GM23338 (cell line): ENCODE data around the gene MPRIP. TPM values are rescaled to one million over a fixed set of nuclear protein-coding genes. Genes with fewer than 3 reads are reported as not detected.

ENCODE experiments used
- ATAC-seq: fragments of 200-7000 bp; cut with Tn5 transposase; 3 replicates; pipeline ENCODE4 v1.9.1; 2020
- DNase-seq: peaks from one replicate; pipeline ENCODE4 v3.0.0-alpha.2; 2015; ENCODE audit warnings: low spot score
- H2AFZ ChIP-seq: fragments of 200-600 bp; sonication (generic); 2 replicates; pipeline ENCODE4 v1.8.0; 2016; ENCODE audit warnings: antibody characterized with exemption, mild to moderate bottlenecking, moderate library complexity
- H3F3A ChIP-seq: fragments of 200-600 bp; sonication (generic); replicated peaks from 2 replicates; pipeline ENCODE4 v1.8.0; 2017; ENCODE audit warnings: antibody characterized with exemption, mixed run types, low read depth
- H3K27ac ChIP-seq: fragments of 200-600 bp; sonication (generic); 2 replicates; pipeline ENCODE4 v1.6.1; 2016; ENCODE audit warnings: low read depth
- H3K27me3 ChIP-seq: fragments of 200-600 bp; sonication (generic); 2 replicates; pipeline ENCODE4 v1.8.0; 2016; ENCODE audit warnings: mild to moderate bottlenecking, mixed run types, moderate library complexity; ENCODE audit not compliant: insufficient read depth
- H3K36me3 ChIP-seq: fragments of 200-600 bp; sonication (generic); 2 replicates; pipeline ENCODE4 v1.8.0; 2016; ENCODE audit warnings: mild to moderate bottlenecking; ENCODE audit not compliant: insufficient read depth
- H3K4me1 ChIP-seq: fragments of 200-600 bp; sonication (generic); 2 replicates; pipeline ENCODE4 v1.8.0; 2016; ENCODE audit warnings: mild to moderate bottlenecking, moderate library complexity; ENCODE audit not compliant: insufficient read depth
- H3K4me2 ChIP-seq: fragments of 200-600 bp; sonication (generic); 2 replicates; pipeline ENCODE4 v1.7.1; 2017; ENCODE audit warnings: mixed run types
- H3K4me3 ChIP-seq: fragments of 200-600 bp; sonication (generic); 2 replicates; pipeline ENCODE4 v1.6.1; 2016; ENCODE audit warnings: mixed run types
- H3K79me2 ChIP-seq: fragments of 200-600 bp; sonication (generic); replicated peaks from 2 replicates; pipeline ENCODE4 v1.8.0; 2017; ENCODE audit warnings: mild to moderate bottlenecking; ENCODE audit not compliant: insufficient read depth
- H3K9me2 ChIP-seq: fragments of 200-600 bp; sonication (generic); 2 replicates; pipeline ENCODE4 v1.8.0; 2017; ENCODE audit not compliant: insufficient read depth
- H4K20me1 ChIP-seq: fragments of 200-600 bp; sonication (generic); replicated peaks from 2 replicates; pipeline ENCODE4 v1.8.0; 2017; ENCODE audit warnings: mild to moderate bottlenecking; ENCODE audit not compliant: insufficient read depth
- H3K27ac Mint-ChIP-seq: 2 replicates; pipeline ENCODE4 v1.8.0; 2020; ENCODE audit warnings: inconsistent platforms, mild to moderate bottlenecking, moderate library complexity, mixed read lengths
- H3K27me3 Mint-ChIP-seq: 3 replicates; pipeline ENCODE4 v1.8.0; 2022; ENCODE audit warnings: low read depth, mild to moderate bottlenecking, moderate library complexity, mixed read lengths, inconsistent platforms; ENCODE audit not compliant: insufficient read depth, poor library complexity
- H3K36me3 Mint-ChIP-seq: 3 replicates; pipeline ENCODE4 v1.8.0; 2021; ENCODE audit warnings: low read depth, mild to moderate bottlenecking, inconsistent platforms, moderate library complexity, mixed read lengths
- H3K4me1 Mint-ChIP-seq: 3 replicates; pipeline ENCODE4 v1.8.0; 2020; ENCODE audit warnings: mild to moderate bottlenecking, inconsistent platforms, mixed read lengths
- H3K4me3 Mint-ChIP-seq: 3 replicates; pipeline ENCODE4 v1.8.0; 2021; ENCODE audit warnings: moderate library complexity, mild to moderate bottlenecking, inconsistent platforms, mixed read lengths
- H3K9me3 Mint-ChIP-seq: 3 replicates; pipeline ENCODE4 v1.8.0; 2020; ENCODE audit warnings: moderate library complexity, mild to moderate bottlenecking, inconsistent platforms, mixed read lengths
- CREB1 ChIP-seq: fragments of 250-450 bp; sonication (Bioruptor Pico); IDR thresholded peaks from 2 replicates; pipeline ENCODE4 v1.5.0; 2020; ENCODE audit warnings: low read depth, mild to moderate bottlenecking, moderate library complexity
- ETS1 ChIP-seq: IDR thresholded peaks from 2 replicates; pipeline ENCODE4 v1.6.1; 2016; ENCODE audit warnings: antibody characterized with exemption
- EZH2phosphoT487 ChIP-seq: fragments of 200-600 bp; sonication (generic); IDR thresholded peaks from one replicate; pipeline ENCODE4 v1.8.1; 2018; ENCODE audit warnings: antibody characterized with exemption; ENCODE audit not compliant: unreplicated experiment
- JUNB ChIP-seq: IDR thresholded peaks from one replicate; pipeline ENCODE4 v1.6.1; 2016; ENCODE audit warnings: antibody characterized with exemption; ENCODE audit not compliant: unreplicated experiment
- NANOG ChIP-seq: IDR thresholded peaks from 2 replicates; pipeline ENCODE4 v1.6.1; 2016; ENCODE audit warnings: antibody characterized with exemption, borderline replicate concordance
- POLR2AphosphoS5 ChIP-seq: IDR thresholded peaks from 2 replicates; pipeline ENCODE4 v1.6.1; 2016; ENCODE audit warnings: antibody characterized with exemption, low read depth
- REST ChIP-seq: IDR thresholded peaks from one replicate; pipeline ENCODE4 v1.6.1; 2018; ENCODE audit warnings: antibody characterized with exemption; ENCODE audit not compliant: unreplicated experiment
- STAT1 ChIP-seq: IDR thresholded peaks from one replicate; pipeline ENCODE4 v1.6.1; 2016; ENCODE audit warnings: antibody characterized with exemption; ENCODE audit not compliant: unreplicated experiment
- ZNF114 ChIP-seq: fragments of 250-450 bp; sonication (Bioruptor Pico); IDR thresholded peaks from 2 replicates; pipeline ENCODE4 v1.5.0; 2020; ENCODE audit warnings: mild to moderate bottlenecking, moderate library complexity
- ZNF331 ChIP-seq: fragments of 250-450 bp; sonication (Bioruptor Pico); IDR thresholded peaks from 2 replicates; pipeline ENCODE4 v1.5.0; 2020; ENCODE audit warnings: low read depth, mild to moderate bottlenecking, moderate library complexity
- ZNF462 ChIP-seq: fragments of 250-450 bp; sonication (Bioruptor Pico); IDR thresholded peaks from 2 replicates; pipeline ENCODE4 v1.5.0; 2020; ENCODE audit warnings: mild to moderate bottlenecking, moderate library complexity
- polyA plus RNA-seq: library from polyadenylated mRNA; unstranded; fragments of >200 nt; fragmentation: Nextera tagmentation; extraction: Ambion mirVana; gene quantifications from 2 replicates; pipeline ENCODE4 v1.2.1, GENCODE V29; 2016
- total RNA-seq: library from RNA; depleted of rRNA; stranded (reverse); fragments of >200 nt; shearing (Covaris generic); gene quantifications from 2 replicates; pipeline ENCODE4 v1.2.3, GENCODE V29; 2014

The MPRIP gene
- total and polyA plus RNA-seq, 2 experiments from 2014 or later = 39.3 to 113 TPM

- H3K27ac ChIP-seq = no peak overlapping the region
- no peaks in the 10 kb centered on the region for H3K4me1 ChIP-seq
- no peak overlapping the region for H3K4me2 ChIP-seq
- H3K27ac Mint-ChIP-seq = no peak overlapping the region
- H3K9me3 Mint-ChIP-seq = no peaks in the 10 kb centered on the region; the same call in 2 of the 3 replicates
- no peak overlapping the region for H3K4me3 Mint-ChIP-seq
- H4K20me1 ChIP-seq = peaks cover 23% of the 10 kb centered on the region
- DNase-seq (no peak), ATAC-seq (no peak)
- H3K27me3 ChIP-seq = no peaks in the 10 kb centered on the region
- no peak overlapping the region for H3K4me3 ChIP-seq
- 0 out of 2 replicates have a peak, but pooled peaks cover 4% of the 10 kb centered on the region for H3K9me2 ChIP-seq
- no peaks in the 10 kb centered on the region for H3F3A ChIP-seq
- H3K27me3 Mint-ChIP-seq = peaks cover 9% of the 10 kb centered on the region
- H3K36me3 Mint-ChIP-seq = peaks cover 9% of the 10 kb centered on the region; the same call in 2 of the 3 replicates
- H3K36me3 ChIP-seq = no peaks in the 10 kb centered on the region; the same call in 1 of the 2 replicates
- no peak for TF ChIP-seq REST
- no peak for TF ChIP-seq ZNF114 (CRISPR knock-in tag)
- no peak for TF ChIP-seq ZNF331 (CRISPR knock-in tag)
- no peak for TF ChIP-seq CREB1 (CRISPR knock-in tag)
- no peak for TF ChIP-seq ZNF462
- no peak for TF ChIP-seq POLR2AphosphoS5
- TF ChIP-seq ETS1 = no peak
- no peak for TF ChIP-seq JUNB
- TF ChIP-seq NANOG = no peak
- no peak for TF ChIP-seq STAT1
- no peak for TF ChIP-seq EZH2phosphoT487
- H3K4me1 Mint-ChIP-seq = peaks cover 4% of the 10 kb centered on the region; the same call in 2 of the 3 replicates
- H3K79me2 ChIP-seq = peaks cover 66% of the 10 kb centered on the region
- H2AFZ ChIP-seq = no peak overlapping the region
These were observed 33.0 kb downstream of the MPRIP start for GRCh38 chr17:17075125-17075781.
